Transverse colon (tissue), 4 donors: ENCODE results near the gene MT1A. TPM values are rescaled to one million over a fixed set of nuclear protein-coding genes. Genes with fewer than 3 reads are reported as not detected.

Source experiments
- DNase-seq: peaks from one replicate; pipeline ENCODE4 v3.0.0-alpha.2; 2019
- H3K27ac ChIP-seq, 4 donors: fragments of 200-600 bp; sonication (generic); 2 replicates each; pipeline ENCODE4 v1.5.1; 2016 to 2018; ENCODE audit warnings: inconsistent platforms in 4 of 4
- H3K27me3 ChIP-seq: fragments of 200-600 bp; sonication (generic); 2 replicates; pipeline ENCODE4 v1.5.1; 2017; ENCODE audit warnings: inconsistent platforms
- H3K36me3 ChIP-seq, 4 donors: fragments of 200-600 bp; sonication (generic); 2 replicates each; pipeline ENCODE4 v1.5.1; 2017 to 2019; ENCODE audit warnings: inconsistent platforms in 4 of 4
- H3K4me1 ChIP-seq, 4 donors: fragments of 200-600 bp; sonication (generic); 2 replicates each; pipeline ENCODE4 v1.5.1; 2017 to 2020; ENCODE audit warnings: inconsistent platforms in 4 of 4
- H3K4me3 ChIP-seq, 4 donors: fragments of 200-600 bp; sonication (generic); 1 replicate in 1 of 4; 2 replicates in 3 of 4; pipeline versions ENCODE4 v1.5.1 to v1.6.1; 2017 to 2019; ENCODE audit warnings: inconsistent platforms in 4 of 4
- H3K9me3 ChIP-seq, 2 donors: fragments of 200-600 bp; sonication (generic); 2 replicates each; pipeline ENCODE4 v1.5.1; 2017 to 2019; ENCODE audit warnings: inconsistent platforms in 2 of 2
- CTCF ChIP-seq, 5 experiments: fragments of 200-600 bp in 3 of 5; fragments of 450-650 bp in 2 of 5; sonication (generic) in 3 of 5; IDR thresholded peaks; 1 replicate in 2 of 5; 2 replicates in 3 of 5; pipeline ENCODE4 v1.5.1; 2016 to 2017; ENCODE audit warnings: antibody characterized with exemption in 5 of 5, inconsistent platforms in 3 of 5, mild to moderate bottlenecking in 2 of 5, moderate library complexity in 1 of 5
- EP300 ChIP-seq: sonication (generic); formaldehyde crosslinking; IDR thresholded peaks from one replicate; pipeline ENCODE4 v1.6.1; 2017; ENCODE audit warnings: antibody characterized with exemption, low read depth
- POLR2A ChIP-seq: fragments of 450-650 bp; IDR thresholded peaks from one replicate; pipeline ENCODE4 v1.6.1; 2016; ENCODE audit warnings: antibody characterized with exemption, mild to moderate bottlenecking, moderate library complexity
- POLR2AphosphoS5 ChIP-seq, 3 donors: sonication (generic); formaldehyde crosslinking; IDR thresholded peaks; one replicate each; pipeline ENCODE4 v1.6.1; 2016; ENCODE audit warnings: antibody characterized with exemption in 3 of 3
- WGBS, 2 donors: methylation state at CpG; one replicate each; pipeline ENCODE4 v1.1.5; 2018; ENCODE audit warnings: low coverage in 1 of 2; 5-methylcytosine and 5-hydroxymethylcytosine counted together
- in situ Hi-C, 4 donors: fragments of 200-750 bp; cut with MboI; loops; one replicate each; pipeline versions ENCODE4 v1.15.0 to v1.15.1; 2017; ENCODE audit warnings: low sequenced_read_pairs in 3 of 4, low pct_ligation_motif_present in 1 of 4, low pct_unique_long_range_greater_than_20kb in 1 of 4
- intact Hi-C: fragments of 100-400 bp; cut with DNase I; formaldehyde crosslinking; loops from one replicate; pipeline ENCODE4 v1.15.1; 2023; ENCODE audit warnings: low total_unique reads
- total RNA-seq, 4 donors: library from RNA; depleted of rRNA; stranded (reverse); fragments of >200 nt; gene quantifications; one replicate each; pipeline ENCODE4 v1.1.0, GENCODE V29; 2016

The MT1A gene
- total RNA-seq, 4 donors from 2014 or later = 4.4 to 35.2 (median 4.9) TPM; not detected in 1

GRCh38 chr16:56623637-56624036 is 14.8 kb upstream of the MT1A start:
- H3K4me1 ChIP-seq = peaks cover 0 to 22% (median 17%) of the 10 kb centered on the region in 4 donors
- H3K9me3 ChIP-seq = no peaks in the 10 kb centered on the region
- H3K27ac ChIP-seq = no peak overlapping the region
- 97 to 100% methylated on average over 2 of the region's 2 CpGs for WGBS, 2 donors
- in situ Hi-C loops = no loop called here
- no peak for DNase-seq
- H3K27me3 ChIP-seq = peaks cover 4% of the 10 kb centered on the region
- no peaks in the 10 kb centered on the region for H3K36me3 ChIP-seq
- intact Hi-C loops = no loop called here
- H3K4me3 ChIP-seq = no peak overlapping the region
- TF ChIP-seq CTCF (IDR thresholded peaks at IDR 0.05) (no peak), POLR2AphosphoS5 (IDR thresholded peaks at IDR 0.05) (no peak), EP300 (no peak), POLR2A (no peak)

GRCh38 chr16:56625140-56625942 is 13.1 kb upstream of the MT1A start, which contains the start of gene MT1E:
MT1E (plus strand) TSS chr16:56625781; CDS start chr16:56625852, 71 bp downstream.
- Histone ChIP-seq H3K4me1 (peaks cover 0 to 22% (median 17%) of the 10 kb centered on the region in 4 donors), H3K9me3 (no peaks in the 10 kb centered on the region), H3K36me3 (no peaks in the 10 kb centered on the region), H3K27me3 (no peaks in the 10 kb centered on the region), H3K27ac (peak within 1 kb of the TSS; percentile 85 to 90 (median 90)), H3K4me3 (peak within 1 kb of the TSS; percentile 38 to 61 (median 54))
- DNase-seq = peak; percentile 83
- intact Hi-C loops = loop anchor here (5.0 kb wide), 1 partner anchor 57 kb away; the partner anchor contains the start of gene MT1X
- in situ Hi-C loops = no loop called here
- WGBS, 2 donors = 1 to 40% methylated on average over 1 to 43 of the region's 62 CpGs
- TF ChIP-seq POLR2AphosphoS5 (IDR thresholded peaks at IDR 0.05) (peak; percentile 84 to 99 (median 98)), CTCF (IDR thresholded peaks at IDR 0.05) (no peak), POLR2A (peak; percentile 97), EP300 (peak; percentile 91)

DNA sequence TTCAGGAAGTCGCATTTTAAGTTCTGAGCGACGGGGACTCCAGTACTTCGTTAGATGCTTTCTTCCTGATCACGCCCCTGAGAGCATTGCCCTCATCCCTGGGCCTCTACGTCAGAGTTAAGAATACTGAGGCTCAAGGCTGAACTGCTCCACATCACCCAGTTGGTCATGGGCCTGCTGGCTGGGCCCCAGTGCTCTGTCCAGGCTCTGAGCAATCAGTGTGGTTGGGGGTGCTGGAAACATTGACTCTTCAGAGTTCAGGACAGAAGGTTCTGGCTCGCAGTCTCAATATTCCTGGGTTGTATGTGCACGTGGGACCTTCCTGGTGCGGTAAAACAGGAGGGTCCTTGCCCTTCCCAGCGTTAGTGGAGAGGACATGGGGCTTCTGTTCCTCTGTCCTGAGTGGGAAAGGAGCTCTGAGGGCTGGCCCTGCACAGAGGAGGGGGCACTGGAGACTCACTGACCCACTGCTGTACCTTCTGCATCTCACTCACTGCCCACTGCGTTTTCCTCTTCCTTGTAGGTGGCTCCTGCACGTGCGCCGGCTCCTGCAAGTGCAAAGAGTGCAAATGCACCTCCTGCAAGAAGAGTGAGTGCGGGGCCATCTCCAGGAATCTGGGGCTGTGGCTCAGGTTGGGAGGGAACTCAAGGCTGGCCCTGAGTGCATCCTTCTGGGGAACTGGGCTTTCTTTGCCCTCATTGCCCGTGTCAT is 12.4 kb upstream of the MT1A start:
- no peak for TF ChIP-seq POLR2AphosphoS5 (IDR thresholded peaks at IDR 0.05)
- TF ChIP-seq POLR2A = peak; percentile 4
- peak; percentile 62 for TF ChIP-seq EP300
- no peak for TF ChIP-seq CTCF (IDR thresholded peaks at IDR 0.05)
- H3K9me3 ChIP-seq = no peaks in the 10 kb centered on the region
- H3K27me3 ChIP-seq = no peaks in the 10 kb centered on the region
- H3K27ac ChIP-seq = peak overlapping the region; percentile 85 to 90 (median 90)
- peak overlapping the region; percentile 38 to 61 (median 54) for H3K4me3 ChIP-seq
- WGBS, 2 donors = 22% methylated on average over 16 of the region's 16 CpGs; no CpG with 5 or more reads in 1 of the 2 donors
- peaks cover 0 to 22% (median 17%) of the 10 kb centered on the region in 4 donors for H3K4me1 ChIP-seq
- H3K36me3 ChIP-seq = no peaks in the 10 kb centered on the region
- in situ Hi-C loops (no loop called here), intact Hi-C loops (loop anchor here (2.0 to 5.0 kb wide), 2 partner anchors 17 to 56 kb away; partner anchors contain the start of genes MT1X and MT2A)
- DNase-seq = peak; percentile 56

DNA sequence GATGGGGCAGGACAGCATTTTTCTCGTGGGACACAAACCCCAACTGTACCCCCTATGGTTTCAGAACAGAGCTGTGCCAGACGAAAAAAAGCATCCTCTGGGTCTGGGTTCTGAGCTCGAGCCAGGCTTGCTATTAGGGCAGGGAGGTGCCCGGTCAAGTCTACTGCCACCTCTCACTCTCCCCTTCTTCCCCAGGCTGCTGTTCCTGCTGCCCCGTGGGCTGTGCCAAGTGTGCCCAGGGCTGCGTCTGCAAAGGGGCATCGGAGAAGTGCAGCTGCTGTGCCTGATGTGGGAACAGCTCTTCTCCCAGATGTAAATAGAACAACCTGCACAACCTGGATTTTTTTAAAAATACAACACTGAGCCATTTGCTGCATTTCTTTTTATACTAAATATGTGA is 11.8 kb upstream of the MT1A start:
- in situ Hi-C loops = no loop called here
- no peak for DNase-seq

More for the DNA sequence above, 11.8 kb upstream of the MT1A start:
- 37 to 53% methylated on average over 4 to 7 of the region's 7 CpGs for WGBS, 2 donors
- intact Hi-C loops = loop anchor here (2.0 to 5.0 kb wide), 2 partner anchors 18 to 56 kb away; partner anchors contain the start of genes MT1X and MT2A
- Histone ChIP-seq H3K36me3 (no peaks in the 10 kb centered on the region), H3K4me3 (peak overlapping the region; percentile 38 to 61 (median 54)), H3K27me3 (peaks cover 2% of the 10 kb centered on the region), H3K9me3 (no peaks in the 10 kb centered on the region), H3K4me1 (peaks cover 0 to 23% (median 18%) of the 10 kb centered on the region in 4 donors), H3K27ac (peak overlapping the region; percentile 85 to 90 (median 90))
- TF ChIP-seq CTCF (IDR thresholded peaks at IDR 0.05) (no peak), POLR2A (no peak), EP300 (no peak), POLR2AphosphoS5 (IDR thresholded peaks at IDR 0.05) (no peak)
